ENCODE measurements around the gene STT3B.

Gene STT3B

GRCh38 chr3:31652296-31652695, 119.6 kb downstream of the STT3B start:
- DNase-seq (ENCODE audit: low spot score), result no peak

GRCh38 chr3:31653464-31653863, 120.7 kb downstream of the STT3B start:
- no peak for DNase-seq (ENCODE audit: low spot score)

- no peak for DNase-seq (ENCODE audit: low spot score)
Observed at GRCh38 chr3:31654998-31655397, 122.3 kb downstream of the STT3B start.

- DNase-seq (ENCODE audit: low spot score), result no peak
Observed at GRCh38 chr3:31659246-31659645, 126.5 kb downstream of the STT3B start.

- no peak for DNase-seq (ENCODE audit: low spot score)
Observed at GRCh38 chr3:31661286-31661685, 128.6 kb downstream of the STT3B start.

GRCh38 chr3:31661993-31662670, 129.4 kb downstream of the STT3B start:
- DNase-seq (ENCODE audit: low spot score), result no peak

GRCh38 chr3:31664031-31664430, 131.3 kb downstream of the STT3B start:
- DNase-seq (ENCODE audit: low spot score), result no peak

- DNase-seq (ENCODE audit: low spot score), result no peak
Observed at GRCh38 chr3:31667582-31667981, 134.9 kb downstream of the STT3B start.

- no peak for DNase-seq (ENCODE audit: low spot score)
Observed at GRCh38 chr3:31668242-31668641, 135.5 kb downstream of the STT3B start.

GRCh38 chr3:31670136-31670535, 137.4 kb downstream of the STT3B start:
- no peak for DNase-seq (ENCODE audit: low spot score)

- DNase-seq (ENCODE audit: low spot score), result no peak
Observed at GRCh38 chr3:31670722-31671121, 138.0 kb downstream of the STT3B start.

GRCh38 chr3:31671451-31671850, 138.7 kb downstream of the STT3B start:
- DNase-seq (ENCODE audit: low spot score), result no peak

GRCh38 chr3:31671976-31672375, 139.3 kb downstream of the STT3B start:
- DNase-seq (ENCODE audit: low spot score), result no peak

GRCh38 chr3:31673950-31674349, 141.2 kb downstream of the STT3B start:
- no peak for DNase-seq (ENCODE audit: low spot score)

GRCh38 chr3:31676556-31676955, 143.8 kb downstream of the STT3B start:
- DNase-seq (ENCODE audit: low spot score), result no peak

GRCh38 chr3:31680072-31680870, 147.5 kb downstream of the STT3B start:
- DNase-seq (ENCODE audit: low spot score), result no peak

Data from CD4-positive, alpha-beta T cell treated with Interleukin-2 at 100 ng/mL for 4 hours (primary cell).